ENCODE measurements around the gene ZFP36L1.

Gene ZFP36L1

GRCh38 chr14:68795597-68796417 lies 2.9 kb upstream of the ZFP36L1 start:
- DNase-seq = peak; percentile 33 to 57

- DNase-seq = peak; percentile 34 to 68
Observed at GRCh38 chr14:68794851-68795596, 2.2 kb upstream of the ZFP36L1 start.

- peak; percentile 68 to 80 for DNase-seq
Observed at GRCh38 chr14:68794130-68794850, 1.4 kb upstream of the ZFP36L1 start.

- peak in 1 of 2 donors; percentile 53 for DNase-seq
Observed at GRCh38 chr14:68793734-68794129, 865 bp upstream of the ZFP36L1 start.

GRCh38 chr14:68792678-68792978 lies 239 bp downstream of the ZFP36L1 start:
- no peak for DNase-seq

GRCh38 chr14:68791902-68792677 lies 777 bp downstream of the ZFP36L1 start:
- peak in 1 of 2 donors; percentile 56 for DNase-seq

GRCh38 chr14:68791078-68791901 lies 1.6 kb downstream of the ZFP36L1 start:
- no peak for DNase-seq

- DNase-seq = peak in 1 of 2 donors; percentile 20
Observed at GRCh38 chr14:68790644-68791077, 2.2 kb downstream of the ZFP36L1 start.

GRCh38 chr14:68789821-68790643 lies 2.8 kb downstream of the ZFP36L1 start:
- no peak for DNase-seq

GRCh38 chr14:68788996-68789820 lies 3.7 kb downstream of the ZFP36L1 start:
- peak; percentile 78 to 80 for DNase-seq

GRCh38 chr14:68788275-68788995 lies 4.4 kb downstream of the ZFP36L1 start:
- DNase-seq = no peak

GRCh38 chr14:68787092-68787992 lies 5.5 kb downstream of the ZFP36L1 start:
- DNase-seq = no peak

GRCh38 chr14:68786491-68787091 lies 6.3 kb downstream of the ZFP36L1 start:
- peak in 1 of 2 donors; percentile 46 for DNase-seq

- peak in 1 of 2 donors; percentile 27 for DNase-seq
Observed at GRCh38 chr14:68785534-68786490, 7.1 kb downstream of the ZFP36L1 start.

- no peak for DNase-seq
Observed at GRCh38 chr14:68784978-68785533, 7.8 kb downstream of the ZFP36L1 start.
